ENCODE data around the gene ZDHHC13.

Gene ZDHHC13

GRCh38 chr11:19164881-19165280, 47.9 kb downstream of the ZDHHC13 start:
- DNase-seq (ENCODE audit: low spot score) = no peak

DNA sequence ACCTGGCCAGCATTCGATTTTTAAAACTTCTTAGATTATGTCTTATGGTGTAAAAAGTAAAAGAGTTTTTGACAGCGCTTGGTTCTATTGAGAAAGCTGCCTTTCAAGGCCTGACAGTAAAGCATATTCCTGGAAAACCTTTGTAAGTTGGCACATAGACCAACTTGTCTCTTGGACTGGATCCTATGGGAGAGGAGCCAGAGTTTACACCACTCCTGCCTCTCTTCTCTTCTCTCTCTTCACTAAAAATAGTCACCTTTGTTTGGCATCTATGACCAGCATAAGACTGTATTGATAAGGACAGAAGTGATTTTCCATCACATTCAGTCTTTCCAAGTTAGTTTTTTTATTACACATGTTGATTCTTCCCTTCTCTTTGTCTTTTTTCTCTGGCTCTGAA, 51.1 kb downstream of the ZDHHC13 start:
- DNase-seq (ENCODE audit: low spot score) = no peak

DNA sequence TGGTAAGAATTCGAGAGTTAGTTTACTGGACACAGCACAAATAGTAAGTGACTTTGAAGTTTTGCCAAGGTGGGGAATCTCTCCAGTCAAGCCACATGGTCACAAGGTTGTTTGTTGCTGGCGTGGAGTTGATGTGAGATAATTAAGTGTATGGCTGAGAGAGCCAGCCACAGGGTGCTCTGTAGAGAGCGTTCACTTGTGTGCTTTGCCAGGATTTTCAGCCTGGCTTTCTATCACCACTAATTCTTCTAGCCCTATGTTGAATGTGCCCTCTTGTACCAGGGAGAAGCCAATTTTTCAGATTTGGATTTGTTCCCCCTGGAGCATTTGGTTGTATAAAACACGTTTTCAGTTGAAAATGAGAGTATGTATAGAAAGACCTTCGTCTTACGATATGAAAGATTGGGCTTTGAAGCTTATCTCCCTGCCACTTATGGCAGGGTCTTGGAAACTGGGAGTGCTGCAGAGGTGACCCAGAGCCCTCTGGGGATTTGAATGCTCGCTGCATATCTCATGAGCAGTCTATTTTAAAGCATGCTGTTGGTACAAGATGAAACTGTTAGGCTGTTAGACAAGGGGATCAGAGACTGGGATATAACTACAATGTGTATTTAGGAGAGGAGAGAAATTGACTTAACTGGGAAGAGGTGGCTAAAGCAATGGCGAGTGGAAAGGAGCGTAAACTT, 56.2 kb downstream of the ZDHHC13 start:
- DNase-seq (ENCODE audit: low spot score) = no peak

DNA sequence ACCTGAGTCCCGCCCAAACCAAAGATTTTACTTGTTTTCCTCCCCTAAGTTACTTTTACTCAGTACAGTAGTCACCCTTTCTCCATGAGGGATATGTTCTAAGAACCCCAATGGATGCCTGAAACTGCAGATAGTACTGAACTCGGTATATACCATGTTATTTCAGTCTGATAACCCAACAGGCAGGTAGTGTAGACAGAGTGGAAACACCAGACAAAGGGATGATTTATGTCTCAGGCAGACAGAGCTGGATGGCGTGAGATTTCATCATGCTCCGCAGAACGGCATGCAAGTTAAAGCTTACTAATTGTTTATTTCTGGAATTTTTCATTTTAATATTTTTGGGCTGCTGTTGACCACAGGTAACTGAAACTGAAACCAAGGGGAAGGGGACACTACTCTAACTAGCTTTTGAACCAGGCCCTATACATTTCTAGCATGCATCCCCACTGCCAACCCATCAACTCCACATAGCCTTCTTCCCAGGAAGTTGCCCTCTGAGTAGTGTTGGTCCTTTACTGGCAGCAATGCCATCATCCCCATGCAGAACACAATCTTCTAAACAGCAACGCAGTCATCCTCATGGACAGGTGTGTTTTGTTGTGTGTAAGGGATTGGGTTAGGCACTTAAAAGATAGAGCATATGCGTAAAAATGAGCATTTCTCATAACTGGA, 57.1 kb downstream of the ZDHHC13 start:
- no peak for DNase-seq (ENCODE audit: low spot score)

- no peak for DNase-seq (ENCODE audit: low spot score)
These were observed 59.7 kb downstream of the ZDHHC13 start for GRCh38 chr11:19176629-19177186.

GRCh38 chr11:19181531-19182261, 64.7 kb downstream of the ZDHHC13 start:
- DNase-seq (ENCODE audit: low spot score) = no peak

DNA sequence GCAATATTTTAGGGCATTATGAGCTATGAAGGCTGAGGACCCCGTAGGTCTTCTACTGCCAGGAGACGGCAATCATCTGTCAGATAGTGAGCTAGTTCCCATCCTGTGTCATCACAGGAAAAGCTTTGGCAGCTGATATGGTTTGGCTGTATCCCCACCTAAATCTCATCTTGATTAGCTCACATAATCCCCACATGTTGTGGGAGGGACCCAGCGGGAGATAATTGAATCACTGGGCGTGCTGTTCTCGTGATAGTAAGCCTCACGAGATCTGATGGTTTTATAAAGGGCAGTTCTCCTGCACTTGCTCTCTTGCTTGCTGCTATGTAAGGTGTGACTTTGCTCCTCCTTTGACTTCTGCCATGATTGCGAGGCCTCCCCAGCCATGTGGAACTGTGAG, 66.7 kb downstream of the ZDHHC13 start:
- DNase-seq (ENCODE audit: low spot score) = no peak

- no peak for DNase-seq (ENCODE audit: low spot score)
These were observed 68.1 kb downstream of the ZDHHC13 start for GRCh38 chr11:19185036-19185435.

DNA sequence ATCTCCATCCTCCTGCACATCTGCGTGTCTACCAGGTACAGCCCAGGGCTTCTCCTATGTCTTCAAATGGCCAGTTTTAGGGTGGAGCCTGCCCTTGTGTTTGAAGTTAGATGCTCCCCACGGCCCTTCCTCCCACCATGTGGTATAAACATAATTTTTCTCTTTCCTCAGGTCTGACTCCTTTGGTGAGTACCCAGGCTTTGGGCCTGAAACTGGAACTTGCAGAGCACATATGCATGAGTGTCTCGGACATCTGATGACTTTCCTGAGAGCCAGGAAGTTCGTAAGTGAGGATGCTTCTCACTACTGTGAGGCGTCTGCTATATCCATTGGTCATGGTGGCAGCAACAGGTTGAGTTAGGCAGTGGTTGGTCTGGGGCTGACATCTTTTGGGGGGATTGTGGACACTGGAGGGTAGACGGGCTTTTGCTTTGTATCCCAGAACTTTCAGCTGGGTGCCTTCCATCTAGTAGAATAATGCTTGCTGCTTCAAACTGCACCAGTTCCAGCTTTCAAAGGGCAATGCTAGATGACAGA, 68.6 kb downstream of the ZDHHC13 start:
- DNase-seq (ENCODE audit: low spot score) = no peak

DNA sequence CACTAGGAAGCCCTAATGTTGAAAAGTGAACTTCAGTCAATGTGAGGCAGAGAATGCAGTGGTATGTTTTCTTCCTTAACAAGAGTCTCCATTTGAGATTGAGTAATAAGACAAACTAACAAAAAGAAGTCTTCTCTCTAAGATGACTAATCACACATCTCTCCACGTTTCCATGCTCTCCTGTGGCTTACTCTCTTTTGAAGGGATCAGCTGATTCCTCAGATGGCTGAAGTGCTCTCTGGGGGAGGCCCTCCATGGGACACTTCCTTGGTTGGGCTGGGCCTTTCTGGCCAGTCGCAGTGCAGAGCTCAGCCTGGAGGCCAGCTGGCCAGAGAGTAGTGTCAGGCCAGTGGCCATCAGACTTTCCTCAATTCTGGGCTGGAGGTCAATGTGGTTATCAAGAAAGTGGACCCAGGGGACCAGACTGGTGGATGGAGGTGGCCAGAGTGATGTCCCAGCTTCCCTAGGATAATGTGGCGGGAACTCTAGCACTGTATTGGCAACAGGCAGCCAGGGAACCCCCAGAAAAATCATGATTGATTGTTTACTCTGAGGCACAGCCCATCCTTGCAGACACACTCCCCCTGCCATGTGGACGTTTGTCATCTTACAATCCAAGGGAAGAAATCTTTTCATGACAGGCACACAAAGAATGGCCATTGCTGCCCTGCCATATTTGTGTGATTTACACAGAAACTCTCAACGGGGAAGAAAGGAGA, 70.3 kb downstream of the ZDHHC13 start:
- DNase-seq (ENCODE audit: low spot score) = no peak

DNA sequence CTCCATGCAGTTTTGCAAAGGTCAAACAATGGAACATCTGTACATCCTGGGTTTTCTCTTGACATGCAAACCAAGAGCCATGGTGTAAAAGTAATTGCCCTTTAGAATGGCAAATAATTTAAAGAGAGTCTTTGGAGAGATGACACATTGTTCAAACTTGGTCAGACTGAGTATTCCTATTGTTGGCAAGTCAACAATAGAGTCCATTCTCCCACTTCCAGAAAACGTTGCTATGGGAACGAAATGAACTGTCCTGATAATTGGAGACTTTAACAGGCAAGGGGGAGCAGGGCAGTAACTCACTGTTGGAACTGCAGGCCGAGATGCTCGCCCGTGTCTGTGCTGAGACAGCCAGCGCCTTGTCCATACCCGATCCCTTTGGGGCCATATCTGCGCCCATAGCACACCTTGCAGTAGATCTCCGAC, 70.9 kb downstream of the ZDHHC13 start:
- DNase-seq (ENCODE audit: low spot score) = no peak

GRCh38 chr11:19191530-19192169, 74.7 kb downstream of the ZDHHC13 start:
- no peak for DNase-seq (ENCODE audit: low spot score)

- no peak for DNase-seq (ENCODE audit: low spot score)
These were observed 76.9 kb downstream of the ZDHHC13 start for GRCh38 chr11:19193916-19194315.

- no peak for DNase-seq (ENCODE audit: low spot score)
These were observed 77.8 kb downstream of the ZDHHC13 start for GRCh38 chr11:19194620-19195308.

DNA sequence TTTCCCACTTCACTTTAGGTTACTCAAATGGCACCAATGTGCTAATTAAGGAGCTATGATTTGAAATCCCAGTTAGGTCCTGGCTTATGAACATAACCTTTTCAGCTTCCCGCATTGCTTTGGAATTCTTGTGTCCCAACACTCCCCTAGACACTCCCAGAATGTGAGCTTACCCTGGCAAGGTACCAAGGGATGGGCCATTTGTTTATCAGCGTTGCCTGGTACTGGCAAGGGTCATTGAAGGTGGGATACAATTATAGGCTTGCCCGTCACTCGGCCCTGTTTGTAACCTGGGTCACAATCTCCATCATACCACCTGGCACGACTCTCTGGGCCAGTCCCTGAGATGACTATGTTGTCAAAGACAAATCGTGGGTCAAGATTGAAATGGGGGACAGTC, 79.5 kb downstream of the ZDHHC13 start:
- DNase-seq (ENCODE audit: low spot score) = no peak

- no peak for DNase-seq (ENCODE audit: low spot score)
These were observed 82.1 kb downstream of the ZDHHC13 start for GRCh38 chr11:19199048-19199447.

- DNase-seq (ENCODE audit: low spot score) = no peak
These were observed 82.8 kb downstream of the ZDHHC13 start for GRCh38 chr11:19199771-19200170.

DNA sequence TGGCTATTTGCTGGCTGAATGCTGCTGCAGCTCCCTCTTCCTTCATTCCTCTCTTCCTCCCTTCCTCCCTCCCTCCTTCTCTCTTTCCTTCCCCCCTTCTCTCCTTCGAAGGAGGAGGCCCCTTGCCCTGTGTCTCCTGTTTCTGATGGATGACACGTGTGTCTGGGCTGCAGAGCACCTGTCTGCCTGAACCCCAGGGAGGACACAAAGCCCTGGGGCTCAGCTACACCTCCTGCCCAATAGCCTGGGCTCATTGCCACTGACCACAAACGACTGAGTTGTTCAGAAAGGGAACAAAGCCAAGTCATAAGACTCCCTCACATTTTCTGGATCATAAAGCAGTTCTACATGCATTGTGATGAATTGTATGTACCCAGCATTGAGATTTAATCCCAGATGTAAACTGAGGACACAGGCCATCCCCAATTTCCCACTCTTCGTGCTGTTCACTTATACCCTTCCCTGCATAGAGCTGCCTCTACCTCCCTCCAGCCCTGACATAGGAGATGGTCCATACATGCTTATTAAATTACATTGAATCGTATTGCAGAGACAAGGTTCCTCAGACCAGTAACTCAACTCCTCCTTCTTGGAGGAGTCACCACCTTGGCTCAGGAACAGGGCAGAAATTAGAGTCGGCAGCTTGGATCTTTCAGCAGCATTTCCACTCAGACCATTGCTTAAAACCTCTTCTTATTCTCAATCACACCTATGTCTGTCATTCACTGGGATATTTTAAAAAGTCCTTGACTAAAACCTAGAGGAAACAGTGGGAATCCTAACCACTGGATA, 83.6 kb downstream of the ZDHHC13 start:
- DNase-seq (ENCODE audit: low spot score) = no peak

GRCh38 chr11:19201737-19202605, 85.0 kb downstream of the ZDHHC13 start, which contains the start of gene CSRP3:
TSS of gene CSRP3 (minus strand) at chr11:19201983. CDS start at chr11:19192448, 9,535 bp downstream.
- DNase-seq (ENCODE audit: low spot score) = no peak

Measured in ecto neural progenitor cell (in vitro differentiated cells).